ENCODE results near the gene CDK6.
"Not testable (repeated sequence)": the region's sequence is repeated elsewhere in the genome, so short reads cannot be mapped to it uniquely, and the experiment has no call there.

The CDK6 gene

DNA sequence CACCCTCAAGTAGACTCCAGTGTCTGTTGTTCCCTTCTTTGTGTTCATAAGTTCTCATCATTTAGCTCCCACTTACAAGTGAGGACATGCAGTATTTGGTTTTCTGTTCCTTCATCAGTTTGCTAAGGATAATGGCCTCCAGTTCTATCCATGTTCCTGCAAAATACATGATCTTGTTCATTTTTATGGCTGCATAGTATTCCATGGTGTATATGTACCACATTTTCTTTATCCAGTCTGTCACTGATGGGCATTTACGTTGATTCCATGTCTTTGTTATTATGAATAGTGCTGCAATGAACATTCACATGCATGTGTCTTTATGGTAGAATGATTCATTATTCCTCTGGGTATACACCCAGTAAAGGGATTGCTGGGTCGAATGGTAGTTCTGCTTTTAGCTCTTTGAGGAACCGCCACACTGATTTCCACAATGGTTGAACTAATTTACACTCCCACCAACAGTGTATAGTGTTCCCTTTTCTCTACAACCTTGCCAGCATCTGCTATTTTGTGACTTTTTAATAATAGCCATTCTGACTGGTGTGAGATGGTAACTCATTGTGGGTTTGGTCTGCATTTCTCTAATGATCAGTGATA is 79.0 kb downstream of the CDK6 start:
- DNase-seq = not testable (repeated sequence)

DNA sequence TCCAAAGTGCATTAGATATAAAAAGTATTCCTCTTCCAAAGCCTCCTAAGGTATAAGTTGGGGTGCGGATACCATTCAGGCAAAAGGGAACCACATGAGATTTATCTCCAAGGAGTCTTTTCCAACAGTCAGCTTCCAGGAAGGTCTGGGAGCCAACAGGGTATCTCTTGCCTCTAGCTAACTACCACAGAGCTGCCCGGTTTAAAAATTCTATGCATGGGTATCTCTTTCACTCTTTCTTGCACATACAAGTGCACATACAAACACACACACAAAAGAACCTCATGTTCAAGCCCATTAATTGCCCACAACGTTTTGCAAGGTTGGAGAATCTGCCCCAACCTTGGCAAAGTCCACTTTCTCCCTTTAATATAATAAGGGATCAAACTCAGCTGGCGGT is 80.7 kb downstream of the CDK6 start:
- no peak for DNase-seq

GRCh38 chr7:92754919-92755581 is 81.3 kb downstream of the CDK6 start:
- no peak for DNase-seq

DNA sequence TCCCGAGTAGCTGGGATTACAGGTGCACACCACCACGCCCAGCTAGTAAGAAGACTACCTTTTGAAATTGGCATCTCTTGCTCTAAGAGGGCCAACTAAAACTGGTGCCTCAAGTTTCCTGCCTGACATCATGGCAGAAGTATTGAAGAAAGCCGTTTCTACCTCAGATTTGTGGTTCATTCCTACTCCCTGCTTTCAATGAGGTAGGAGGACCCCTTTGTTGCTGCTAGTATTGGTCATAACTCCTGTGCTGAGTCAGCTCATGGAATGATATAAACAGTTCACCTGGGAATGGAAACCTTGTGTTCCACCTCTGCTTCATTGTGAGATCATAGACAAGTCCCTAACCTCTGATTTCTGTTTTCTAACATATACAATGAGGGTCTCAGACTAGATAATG is 82.8 kb downstream of the CDK6 start:
- no peak for DNase-seq

- DNase-seq = peak; percentile 60 to 94
Measured at GRCh38 chr7:92751902-92752901, 84.2 kb downstream of the CDK6 start.

DNA sequence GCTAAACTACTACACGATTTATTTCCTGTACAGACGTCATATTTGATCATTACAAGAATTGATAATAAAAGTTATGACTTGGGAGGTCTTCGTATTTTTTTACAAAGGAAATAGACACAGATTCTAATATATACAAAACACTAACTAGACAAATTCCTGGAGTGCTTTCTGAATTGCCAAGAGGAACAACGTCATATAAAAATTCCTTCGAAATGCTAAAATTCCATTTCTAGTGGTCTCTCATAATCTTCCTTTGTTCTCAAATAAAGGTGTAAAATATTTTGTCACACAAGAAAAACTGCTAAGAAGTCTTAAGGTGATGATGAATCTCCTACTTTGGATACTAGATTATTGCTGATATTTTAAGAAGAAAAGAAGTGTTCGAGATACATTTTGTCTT is 85.4 kb downstream of the CDK6 start:
- DNase-seq = peak; percentile 17 to 62

DNA sequence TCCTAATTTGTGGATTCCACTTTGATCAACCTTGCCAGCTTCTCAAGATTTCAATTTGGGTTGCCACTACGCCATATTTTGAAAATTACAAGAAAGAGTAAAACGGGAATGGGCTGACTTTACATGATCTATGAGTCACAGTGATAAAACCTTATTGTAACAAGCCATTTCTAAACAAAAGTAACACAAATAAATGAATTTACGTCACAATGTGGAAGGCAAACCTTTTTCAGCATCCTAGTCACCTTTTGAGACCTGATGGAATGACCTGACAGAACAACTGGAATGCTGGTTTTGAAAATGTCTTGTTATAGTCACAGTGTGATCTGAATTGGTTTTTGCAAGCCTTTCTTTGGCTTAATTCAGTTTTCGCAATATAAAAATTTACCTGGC is 85.9 kb downstream of the CDK6 start:
- DNase-seq = no peak

GRCh38 chr7:92749832-92750446 is 86.4 kb downstream of the CDK6 start:
- DNase-seq = no peak

DNA sequence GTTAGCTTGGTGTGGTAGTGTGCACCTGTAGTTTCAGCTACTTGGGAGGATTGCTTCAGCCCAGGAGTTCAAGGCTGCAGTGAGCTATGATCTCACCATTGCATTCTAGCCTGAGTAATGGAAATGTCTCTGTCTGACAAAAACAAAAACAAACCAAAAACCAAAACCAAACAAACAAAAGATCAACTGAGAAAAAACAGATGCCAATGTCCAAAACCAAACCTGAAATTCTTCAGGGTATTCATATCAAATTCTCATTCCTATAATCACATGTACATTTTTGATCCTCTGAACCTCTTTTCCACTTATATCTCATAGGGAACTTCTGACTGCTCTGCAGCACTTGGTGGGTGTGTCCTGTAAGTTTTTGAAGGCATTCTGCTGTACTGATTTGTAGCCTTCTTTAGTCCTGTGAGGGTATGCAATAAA is 87.0 kb downstream of the CDK6 start:
- DNase-seq = peak in 1 of 2 experiments; percentile 47

GRCh38 chr7:92748495-92748894 is 87.9 kb downstream of the CDK6 start:
- peak in 1 of 2 experiments; percentile 56 for DNase-seq

DNA sequence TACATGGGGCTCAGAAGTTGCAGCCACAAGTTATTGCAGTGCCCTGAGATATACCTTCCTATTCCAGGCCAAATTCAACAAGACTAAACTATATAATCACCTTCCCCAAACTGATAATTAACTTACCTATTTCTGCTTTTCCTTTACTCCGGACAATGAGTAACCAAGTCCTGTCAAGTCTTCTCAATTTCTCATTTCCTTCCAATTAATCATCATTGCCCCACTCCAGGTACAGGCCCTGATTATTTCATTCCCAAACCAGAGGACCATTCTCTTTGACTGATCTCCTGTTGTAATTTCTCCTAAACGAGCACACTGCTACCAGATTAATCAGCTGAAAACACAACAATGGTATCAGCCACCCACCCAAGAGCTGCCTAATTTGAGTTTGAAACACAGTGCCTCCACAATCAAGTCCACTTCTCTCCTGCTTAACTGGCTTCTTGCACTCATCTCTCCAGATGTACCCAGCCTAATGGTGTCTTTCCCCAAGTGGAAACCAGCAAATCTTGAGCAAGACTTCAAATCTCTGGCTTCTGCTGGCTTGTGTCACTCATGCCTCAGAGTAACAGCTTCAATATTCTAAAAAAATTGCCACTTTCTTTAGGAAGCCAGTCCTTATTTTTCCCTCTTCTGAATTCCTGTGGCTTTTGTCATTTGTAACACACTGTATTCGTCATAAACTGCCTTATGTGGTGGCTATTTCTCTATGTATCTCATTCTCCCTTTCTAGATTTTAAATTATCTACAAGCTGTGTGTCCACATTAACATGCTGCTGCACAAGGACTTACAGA is 89.1 kb downstream of the CDK6 start:
- peak in 1 of 2 experiments; percentile 68 for DNase-seq

DNA sequence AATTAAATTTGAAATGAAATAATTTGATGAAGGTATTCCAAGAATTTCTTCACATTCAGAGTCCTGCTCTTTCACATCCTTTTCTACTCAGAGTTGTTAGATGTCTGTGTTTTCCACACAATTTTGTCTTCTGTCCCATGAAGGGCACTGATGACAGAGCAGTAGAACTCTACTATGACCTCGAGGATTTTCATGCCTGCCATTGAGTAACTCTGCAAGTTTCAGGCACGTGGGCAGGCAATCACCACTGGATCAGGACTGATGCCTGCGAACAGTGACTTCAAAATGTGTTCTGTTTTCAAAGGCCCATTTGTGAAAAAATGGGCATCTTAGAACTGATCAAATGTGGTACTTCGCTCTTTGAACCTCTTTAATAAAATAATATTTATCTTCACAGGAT is 91.1 kb downstream of the CDK6 start:
- DNase-seq = no peak

DNA sequence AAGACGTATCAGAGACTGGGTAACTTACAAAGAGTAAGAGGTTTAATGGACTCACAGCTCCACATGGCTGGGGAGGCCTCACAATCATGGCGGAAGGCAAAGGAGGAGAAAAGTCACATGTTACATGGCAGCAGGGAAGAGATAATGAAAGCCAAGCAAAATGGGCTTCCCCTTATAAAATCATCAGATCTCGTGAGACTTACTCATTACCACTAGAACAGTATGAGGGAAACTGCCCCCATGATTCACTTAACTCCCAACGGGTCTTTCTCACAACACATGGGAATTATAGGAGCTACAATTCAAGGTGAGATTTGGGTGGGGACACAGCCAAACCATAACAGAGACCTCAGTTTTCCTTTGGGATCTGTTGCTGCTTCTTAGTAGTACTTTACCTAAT is 92.2 kb downstream of the CDK6 start:
- DNase-seq = not testable (repeated sequence)

DNA sequence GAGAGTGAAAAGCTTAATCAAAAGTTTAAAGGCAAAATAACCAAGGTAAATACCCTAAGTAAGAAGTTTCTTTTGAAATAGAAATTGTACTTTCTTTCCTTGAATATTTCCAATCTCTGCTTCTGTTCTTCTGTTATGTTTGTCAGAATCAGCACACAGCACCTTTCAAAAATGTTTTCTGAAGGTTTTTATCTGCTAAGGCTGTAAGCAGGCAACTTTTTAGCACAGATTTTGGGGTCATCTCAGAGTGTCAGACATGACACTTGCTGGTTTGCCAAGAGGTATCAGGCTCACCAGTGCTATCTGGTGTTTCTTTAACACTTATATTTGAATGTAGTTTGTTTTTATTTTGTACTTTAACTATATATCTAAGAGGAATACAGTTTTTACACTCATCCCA is 94.2 kb downstream of the CDK6 start:
- no peak for DNase-seq

- peak; percentile 72 to 91 for DNase-seq
Measured at GRCh38 chr7:92740700-92741126, 95.7 kb downstream of the CDK6 start.

- no peak for DNase-seq
Measured at GRCh38 chr7:92740134-92740533, 96.2 kb downstream of the CDK6 start.

DNA sequence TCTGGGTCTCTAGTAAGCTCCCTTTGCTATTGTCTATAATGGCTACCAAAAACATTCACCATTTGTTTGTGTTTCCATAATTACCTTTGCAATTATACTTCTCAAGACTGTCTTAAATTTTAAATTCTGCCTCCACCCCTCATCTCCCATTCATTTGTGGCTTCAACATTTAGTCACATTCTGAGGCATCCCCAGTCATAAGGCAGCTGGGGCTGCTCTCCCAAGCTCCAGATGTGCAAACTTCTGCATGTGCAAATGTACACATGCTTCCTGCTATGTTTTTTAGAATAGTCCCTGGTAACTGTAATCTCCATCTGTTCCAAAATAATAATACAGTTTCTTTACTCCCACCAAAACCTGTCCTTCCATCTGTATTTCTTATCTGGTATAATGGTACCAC is 97.3 kb downstream of the CDK6 start:
- DNase-seq = no peak

GRCh38 chr7:92737706-92738105 is 98.7 kb downstream of the CDK6 start:
- DNase-seq = no peak

DNA sequence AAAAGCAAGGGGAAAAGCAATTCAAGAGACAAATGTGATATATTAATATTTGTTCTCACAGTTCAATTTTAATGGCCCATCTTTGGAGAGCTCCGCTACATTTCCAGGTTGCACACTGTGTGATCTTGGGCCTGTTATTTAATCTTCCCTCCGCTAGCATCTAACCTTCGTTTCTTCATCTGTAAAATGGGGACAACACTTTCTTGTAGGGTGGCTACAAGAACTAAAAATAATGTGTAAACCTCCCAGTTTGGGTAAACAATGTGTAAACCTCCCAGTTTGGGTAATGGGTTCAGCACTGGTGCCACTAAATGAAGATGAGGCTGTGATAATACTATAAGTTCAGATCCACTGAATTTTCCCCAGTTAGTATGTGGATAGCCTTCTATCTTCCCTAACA is 99.5 kb downstream of the CDK6 start:
- DNase-seq = no peak

DNA sequence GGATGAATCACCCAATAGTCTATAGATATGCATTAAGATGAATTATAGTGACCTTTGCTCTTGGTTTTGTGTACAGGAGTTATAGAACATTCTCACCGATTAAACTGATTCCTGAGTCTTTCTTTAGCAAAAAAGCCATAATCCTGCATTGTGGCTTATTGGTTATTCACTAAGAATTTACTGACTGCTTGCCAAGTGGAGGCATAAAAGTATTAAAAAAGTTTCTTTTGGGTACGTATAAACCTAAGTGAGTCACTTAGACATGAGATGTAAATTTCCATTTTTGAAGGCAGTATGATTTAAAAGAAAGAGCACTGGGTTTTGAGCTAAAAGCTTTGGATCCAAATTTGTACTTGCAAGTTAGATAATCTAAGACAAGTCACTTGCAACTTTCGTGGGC is 100.7 kb downstream of the CDK6 start:
- no peak for DNase-seq

GRCh38 chr7:92732316-92733036 is 103.9 kb downstream of the CDK6 start:
- DNase-seq = no peak
